Measurements from ENCODE around the gene BRSK1.

DNA sequence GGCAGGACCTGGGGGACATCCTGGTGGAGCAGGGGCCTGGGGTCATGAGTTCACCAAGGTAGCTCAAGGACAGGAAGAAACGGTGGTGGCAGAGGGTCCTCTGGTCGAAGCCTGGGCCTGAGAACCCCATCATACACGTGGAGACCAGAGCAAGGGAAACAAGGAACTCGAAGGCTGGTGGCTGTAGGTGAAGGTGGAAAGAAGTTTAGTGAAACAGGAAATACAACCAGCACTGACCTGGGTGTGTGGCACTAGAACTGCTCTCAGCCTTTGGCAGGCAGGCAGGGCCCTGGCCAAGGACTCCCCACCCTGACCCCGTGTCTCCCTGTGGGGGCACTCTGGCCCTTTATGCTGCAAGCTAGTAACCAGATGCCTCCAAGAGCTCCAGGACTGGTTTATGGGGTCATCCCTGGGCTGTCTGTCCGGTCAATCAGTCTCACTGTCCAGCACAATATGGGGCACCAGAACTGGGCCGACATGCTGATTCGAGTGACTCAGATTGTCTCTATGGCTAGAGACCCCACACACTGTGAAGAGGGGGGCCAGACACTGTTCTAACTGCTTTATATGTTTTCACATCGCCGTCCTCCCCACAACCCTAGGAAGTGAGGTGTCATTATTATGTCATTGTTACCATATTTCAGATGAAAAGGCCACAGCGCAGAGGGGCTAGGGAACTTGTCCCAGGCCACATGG is 67.0 kb downstream of the BRSK1 start:
- no peak for TF ChIP-seq POLR2A (IDR thresholded peaks at IDR 0.05)
- TF ChIP-seq, protein P1, sequence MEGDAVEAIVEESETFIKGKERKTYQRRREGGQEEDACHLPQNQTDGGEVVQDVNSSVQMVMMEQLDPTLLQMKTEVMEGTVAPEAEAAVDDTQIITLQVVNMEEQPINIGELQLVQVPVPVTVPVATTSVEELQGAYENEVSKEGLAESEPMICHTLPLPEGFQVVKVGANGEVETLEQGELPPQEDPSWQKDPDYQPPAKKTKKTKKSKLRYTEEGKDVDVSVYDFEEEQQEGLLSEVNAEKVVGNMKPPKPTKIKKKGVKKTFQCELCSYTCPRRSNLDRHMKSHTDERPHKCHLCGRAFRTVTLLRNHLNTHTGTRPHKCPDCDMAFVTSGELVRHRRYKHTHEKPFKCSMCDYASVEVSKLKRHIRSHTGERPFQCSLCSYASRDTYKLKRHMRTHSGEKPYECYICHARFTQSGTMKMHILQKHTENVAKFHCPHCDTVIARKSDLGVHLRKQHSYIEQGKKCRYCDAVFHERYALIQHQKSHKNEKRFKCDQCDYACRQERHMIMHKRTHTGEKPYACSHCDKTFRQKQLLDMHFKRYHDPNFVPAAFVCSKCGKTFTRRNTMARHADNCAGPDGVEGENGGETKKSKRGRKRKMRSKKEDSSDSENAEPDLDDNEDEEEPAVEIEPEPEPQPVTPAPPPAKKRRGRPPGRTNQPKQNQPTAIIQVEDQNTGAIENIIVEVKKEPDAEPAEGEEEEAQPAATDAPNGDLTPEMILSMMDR (IDR thresholded peaks at IDR 0.05): no peak
